Hematopoietic multipotent progenitor cell treated with erythropoietin and hydrocortisone succinate and interleukin-3 and kit ligand, for 15 days (in vitro differentiated cells): Measurements from ENCODE around the gene ITPR2.

Experiments used
- DNase-seq: peaks from one replicate; pipeline ENCODE4 v3.0.0-alpha.2; 2015; ENCODE audit warnings: low spot score

The ITPR2 gene

DNA sequence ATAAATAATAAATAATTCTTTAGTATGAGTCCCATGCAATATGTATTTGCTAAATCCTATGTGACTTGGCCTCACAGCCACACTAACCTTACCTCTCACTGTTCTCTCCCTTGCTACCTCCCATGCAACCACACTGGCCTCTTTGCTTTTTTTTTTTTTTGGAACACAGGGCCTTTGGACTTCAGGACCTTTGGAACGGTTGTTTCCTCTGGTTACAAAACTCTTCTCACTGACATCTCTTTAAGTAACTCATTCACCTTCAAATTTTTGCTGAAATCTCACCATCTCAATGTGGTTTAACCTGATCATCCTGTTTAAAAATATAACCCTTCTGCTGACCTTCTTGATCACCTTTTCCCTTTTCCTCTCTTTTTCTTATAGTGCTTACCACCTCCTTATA is 443.7 kb downstream of the ITPR2 start:
- DNase-seq = no peak

DNA sequence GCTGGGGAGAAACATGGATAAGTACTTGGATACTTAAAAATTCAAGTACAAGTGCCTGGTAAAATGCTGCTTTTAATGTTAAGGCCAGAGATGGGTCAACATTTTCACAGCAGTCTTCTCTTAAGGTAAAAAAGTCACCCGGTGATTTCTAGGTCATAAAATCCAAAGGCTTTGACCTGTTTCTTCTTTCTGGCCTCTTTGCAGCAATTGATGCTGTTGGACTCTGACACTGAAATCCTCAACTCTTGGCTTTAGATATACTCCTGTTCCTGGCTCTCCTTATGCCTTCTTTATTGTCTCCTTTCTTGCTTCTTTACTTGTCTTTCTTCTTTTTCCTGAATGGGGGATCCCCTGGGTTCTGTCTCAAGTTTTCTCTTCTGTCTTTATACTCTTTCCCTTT is 448.5 kb downstream of the ITPR2 start:
- DNase-seq = no peak

DNA sequence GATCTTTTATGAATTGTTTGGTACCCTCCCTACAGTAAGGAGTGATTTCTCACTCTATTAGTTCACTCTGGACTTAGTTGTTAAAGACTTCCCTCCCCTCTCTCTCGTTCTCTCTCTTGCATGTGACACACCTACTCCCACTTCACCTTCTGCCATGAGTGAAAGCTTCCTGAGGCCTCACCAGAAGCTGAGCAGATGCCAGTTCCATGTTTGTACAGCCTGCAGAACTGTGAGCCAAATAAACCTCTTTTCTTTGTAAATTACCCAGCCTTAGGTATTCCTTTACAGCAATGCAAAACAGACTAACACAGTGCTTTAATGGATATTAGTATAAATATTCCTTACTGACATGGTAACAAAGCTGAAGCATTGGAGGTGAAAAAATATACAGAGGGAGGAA is 450.0 kb downstream of the ITPR2 start:
- DNase-seq = no peak

DNA sequence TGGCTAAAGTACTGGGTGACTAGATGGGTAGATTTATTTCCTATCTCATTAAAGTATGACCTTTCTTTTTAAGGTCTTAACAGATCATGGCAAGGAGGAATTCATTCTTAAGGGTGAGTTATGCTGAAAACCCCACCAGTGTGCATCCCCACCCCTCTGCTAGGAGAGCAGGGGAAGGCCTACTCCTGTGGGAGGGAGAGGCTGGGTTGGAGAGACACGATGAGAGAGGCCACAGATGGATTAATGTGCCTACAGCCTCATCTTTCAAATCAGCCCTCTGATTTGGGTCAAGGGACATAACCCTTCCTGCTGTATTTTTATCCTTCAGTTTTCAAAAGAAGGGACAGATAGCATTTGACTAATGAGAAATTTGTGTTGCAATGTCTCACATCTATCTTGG is 452.1 kb downstream of the ITPR2 start:
- DNase-seq = no peak

DNA sequence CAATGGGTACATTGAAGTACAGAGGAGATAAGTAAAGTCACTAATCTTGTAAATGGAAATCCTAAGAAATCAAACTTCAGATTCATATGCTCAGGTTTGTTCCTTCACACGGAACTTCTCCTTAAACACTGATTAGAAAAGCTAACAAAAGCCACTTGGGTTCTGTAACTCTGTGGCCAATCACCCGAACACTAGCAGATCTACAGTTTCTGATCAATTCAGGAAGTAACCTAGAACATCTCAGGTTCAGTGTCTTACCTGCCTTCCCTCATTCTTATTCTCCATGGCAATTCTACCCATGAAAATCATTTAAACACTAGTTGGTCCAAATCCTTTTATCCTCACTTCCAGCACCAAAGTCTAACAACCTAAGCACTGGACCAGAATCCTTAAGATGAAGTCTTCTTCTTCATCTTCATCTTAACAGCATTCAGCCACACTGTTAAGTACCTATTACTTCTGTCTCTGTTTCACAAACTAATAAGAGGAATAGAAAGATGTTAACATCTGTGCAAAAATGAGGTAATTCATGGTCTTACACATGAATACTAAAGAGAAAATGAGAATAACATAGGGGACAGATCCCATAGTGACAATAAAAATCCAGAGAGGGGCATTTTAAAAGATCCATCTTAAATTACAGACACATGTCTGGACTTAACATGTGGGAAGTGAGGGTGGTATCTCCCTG is 453.1 kb downstream of the ITPR2 start:
- no peak for DNase-seq

DNA sequence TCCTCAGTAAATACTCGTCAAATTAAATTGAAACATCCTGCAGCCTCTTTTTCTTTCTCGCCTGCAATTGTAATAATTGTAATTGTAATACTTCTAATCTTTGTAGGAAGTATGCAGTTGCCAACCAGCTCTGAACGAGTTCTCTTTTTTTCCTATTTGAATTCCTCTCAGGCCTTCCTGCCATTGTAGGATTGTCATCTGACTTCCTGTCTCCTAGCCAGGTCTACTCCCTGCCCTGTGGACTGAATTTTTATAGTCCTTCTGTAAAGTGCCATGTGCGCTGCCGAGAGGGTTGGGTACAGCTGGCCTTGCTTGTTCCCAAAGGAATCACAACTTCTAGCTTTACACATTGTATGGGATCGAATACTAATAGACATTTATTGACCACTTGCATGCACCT is 454.3 kb downstream of the ITPR2 start:
- no peak for DNase-seq

DNA sequence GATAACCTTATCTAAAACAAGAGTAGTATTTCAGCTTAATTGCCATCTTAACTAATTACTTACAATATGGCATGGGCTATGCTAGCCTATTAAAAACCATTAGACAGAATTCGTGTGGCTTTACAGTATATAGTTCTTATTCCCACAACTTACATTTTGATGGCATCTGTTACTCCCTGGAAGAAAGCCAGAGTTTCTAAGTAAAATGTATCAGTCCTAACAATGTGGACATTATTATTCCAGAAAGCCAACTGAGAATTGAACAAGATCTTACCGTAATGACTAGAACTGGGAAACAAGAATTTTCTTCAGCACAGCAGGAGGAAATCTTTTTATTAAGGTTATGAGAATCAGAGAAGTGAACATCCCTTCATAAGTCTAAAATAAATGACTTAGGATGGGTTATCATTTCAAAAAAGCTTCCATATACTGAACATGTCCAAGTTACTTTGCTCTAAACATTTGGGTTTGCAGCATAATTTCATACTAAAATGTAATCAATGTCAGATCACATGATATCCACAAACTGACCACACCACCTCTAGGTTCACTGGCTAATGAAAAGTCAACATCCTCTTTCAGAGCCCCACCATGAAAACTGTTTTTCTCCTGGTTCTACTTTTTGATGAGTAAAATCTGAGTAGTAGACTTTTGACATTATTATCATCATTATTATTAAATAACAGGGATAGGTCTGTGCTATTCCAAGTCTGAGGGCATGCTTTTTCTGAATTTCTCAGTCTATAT is 457.9 kb downstream of the ITPR2 start:
- no peak for DNase-seq

DNA sequence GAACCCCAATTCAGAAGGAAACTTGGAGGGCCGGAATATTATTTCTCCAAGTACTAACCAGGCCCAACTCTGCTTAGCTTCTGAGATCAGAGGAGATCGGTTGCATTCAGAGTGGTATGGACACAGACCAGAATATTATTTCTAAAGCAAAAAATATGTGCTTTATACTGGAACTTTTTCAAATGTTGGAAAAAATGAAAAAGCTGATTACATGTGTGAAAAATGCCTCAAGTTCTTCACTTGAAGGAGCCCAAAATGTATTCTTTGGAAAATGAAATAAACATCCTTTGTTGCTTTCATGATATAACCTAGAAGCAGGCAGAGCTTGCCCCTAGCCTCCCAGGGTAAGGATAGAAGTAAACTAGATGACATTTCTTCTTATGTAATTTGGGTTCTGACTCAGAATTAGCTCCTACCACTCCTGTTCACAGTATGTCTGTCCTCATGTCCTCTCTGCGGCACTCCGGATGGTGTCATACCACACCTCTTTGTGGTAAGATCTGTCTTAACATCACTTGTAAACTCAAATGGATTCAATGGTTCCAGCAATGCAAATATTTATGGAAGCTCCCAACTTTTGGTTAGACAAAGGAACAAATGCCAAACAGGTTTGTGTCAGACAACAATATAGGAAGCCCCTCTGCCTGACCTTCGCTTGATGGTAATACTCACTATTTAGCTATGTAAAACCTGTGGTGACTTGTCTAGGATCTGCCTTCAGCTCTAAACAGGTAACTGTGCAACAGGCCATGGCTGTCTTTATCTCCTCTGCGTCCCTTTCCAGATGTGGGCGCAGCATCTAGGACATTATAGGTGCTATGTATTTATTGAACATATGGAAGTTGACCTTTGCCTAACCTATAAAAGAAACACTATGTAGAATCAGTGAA is 459.1 kb downstream of the ITPR2 start:
- no peak for DNase-seq

DNA sequence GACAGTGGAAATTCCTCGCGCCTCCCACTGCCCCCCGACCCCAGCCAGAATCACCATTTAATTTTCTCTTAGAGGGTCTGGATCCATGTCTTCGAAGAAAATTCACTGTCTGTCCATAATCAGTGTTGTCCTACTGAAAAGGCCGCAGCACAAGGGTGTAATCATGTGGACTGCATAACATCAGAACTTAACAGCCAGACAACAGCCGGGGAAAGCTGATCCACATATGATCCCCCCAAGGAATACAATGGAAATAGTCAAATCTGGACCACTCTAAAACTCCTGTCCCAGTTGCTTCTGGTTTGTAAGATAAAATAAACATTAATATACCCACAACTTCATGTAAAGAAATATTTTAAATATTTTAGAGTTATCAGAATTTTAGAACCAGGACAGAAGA is 460.1 kb downstream of the ITPR2 start:
- DNase-seq = no peak

DNA sequence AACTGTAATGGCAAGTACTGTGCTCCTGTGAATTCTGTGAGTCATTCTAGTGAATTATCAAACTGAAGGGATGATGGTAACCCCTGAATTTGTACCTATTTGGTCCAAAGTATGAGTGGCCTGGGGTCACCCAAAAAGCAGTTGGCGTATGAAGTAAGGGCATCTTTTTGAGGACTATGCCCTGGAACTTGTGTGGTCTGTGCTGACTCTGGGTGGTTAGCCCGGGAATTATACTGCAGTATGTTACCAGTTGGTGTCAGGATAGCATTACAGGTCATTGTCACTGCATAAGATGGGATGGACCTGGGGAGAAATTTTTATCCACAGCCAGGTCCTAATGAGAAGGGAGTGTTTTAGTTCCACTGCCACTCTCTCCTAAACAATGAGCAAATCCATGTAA is 462.9 kb downstream of the ITPR2 start:
- no peak for DNase-seq

DNA sequence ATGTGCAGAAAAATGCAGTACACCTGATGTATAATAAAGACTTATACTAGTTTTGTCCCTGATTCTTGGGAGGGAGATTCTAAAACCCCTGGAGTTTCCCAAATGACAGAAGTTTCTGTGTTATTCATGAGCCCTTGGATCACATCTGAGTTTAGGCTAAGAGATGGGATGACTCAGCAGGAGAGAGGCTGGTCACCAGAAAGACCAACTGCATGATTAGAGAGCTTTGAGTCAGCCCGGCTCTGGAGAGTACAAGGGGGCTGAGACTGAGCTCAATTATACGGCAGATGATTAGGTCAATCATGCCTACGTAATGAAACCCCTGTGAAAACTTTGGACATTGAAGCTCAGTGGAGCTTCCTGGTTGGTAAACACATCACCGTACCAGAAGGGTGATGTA is 463.4 kb downstream of the ITPR2 start:
- no peak for DNase-seq

DNA sequence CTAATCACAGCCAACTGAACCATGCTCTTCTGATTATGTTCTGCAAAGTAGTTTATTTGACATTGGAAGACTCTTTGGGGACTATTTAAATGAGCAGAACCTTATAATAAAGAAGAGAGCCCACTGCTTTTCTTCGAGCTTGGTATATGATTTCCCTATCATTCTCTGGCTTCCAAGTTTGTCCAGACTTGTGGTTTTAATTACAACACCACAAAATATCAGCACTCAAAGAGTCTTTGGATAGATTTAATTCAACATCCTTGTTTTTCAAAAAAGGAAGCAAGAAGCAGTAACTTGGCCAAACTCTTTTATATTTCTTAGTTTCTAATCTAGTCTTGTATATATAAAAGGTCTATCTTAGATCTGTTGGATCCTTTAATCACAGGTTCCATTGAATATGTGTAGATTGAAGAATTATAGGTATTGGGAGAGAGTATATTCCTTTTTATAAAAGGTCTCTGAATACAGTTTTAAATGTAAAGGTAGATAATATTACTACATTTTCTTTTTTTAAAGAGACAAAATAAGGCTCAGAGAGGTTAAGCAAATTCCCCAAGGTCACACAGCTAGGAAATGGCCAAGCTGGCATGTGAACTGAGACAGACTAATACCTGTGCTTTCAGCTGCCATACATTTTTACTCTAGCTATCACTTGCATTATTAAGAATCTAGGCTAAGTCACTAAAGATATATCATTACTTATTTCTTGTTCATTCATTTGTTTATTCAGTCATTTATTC is 464.8 kb downstream of the ITPR2 start:
- DNase-seq = no peak

DNA sequence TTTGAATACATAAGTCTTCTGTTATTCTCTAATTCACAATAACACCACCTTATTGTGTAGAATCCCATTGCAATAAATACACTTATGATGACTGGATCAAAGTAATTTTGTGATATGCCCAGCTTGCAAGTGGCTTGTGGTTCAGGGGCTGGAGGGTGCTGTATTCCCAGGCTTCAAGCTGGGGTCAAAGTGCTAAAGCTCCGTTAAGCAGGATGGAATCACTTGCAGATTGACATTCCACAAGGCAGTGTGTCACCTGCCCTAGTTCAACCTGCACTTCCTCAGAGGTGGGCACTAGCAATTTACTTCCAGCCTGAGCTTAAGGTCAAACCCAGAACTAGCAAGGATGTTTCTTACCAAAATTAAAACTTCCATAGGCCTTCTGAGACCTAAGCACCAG is 471.0 kb downstream of the ITPR2 start:
- DNase-seq = no peak

DNA sequence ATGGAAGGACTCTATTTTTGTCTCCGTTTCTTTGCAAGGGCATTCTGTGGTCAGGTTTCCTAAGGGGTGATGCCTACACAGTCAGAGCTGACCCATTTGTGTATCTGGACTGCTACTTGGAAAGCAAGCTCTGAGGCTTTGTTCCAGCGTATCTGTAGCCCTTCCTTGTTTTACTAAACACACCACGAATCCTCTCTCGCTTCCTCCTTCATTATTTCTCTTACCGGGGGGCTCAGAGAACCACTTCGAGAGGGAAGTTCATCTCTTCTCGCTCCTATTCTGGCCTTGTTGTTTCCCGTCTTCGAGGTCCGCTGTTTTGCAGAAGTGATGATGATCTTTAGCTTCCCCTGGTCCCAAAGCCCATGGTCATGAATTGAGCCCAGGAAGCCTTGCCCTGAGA is 472.9 kb downstream of the ITPR2 start:
- no peak for DNase-seq

DNA sequence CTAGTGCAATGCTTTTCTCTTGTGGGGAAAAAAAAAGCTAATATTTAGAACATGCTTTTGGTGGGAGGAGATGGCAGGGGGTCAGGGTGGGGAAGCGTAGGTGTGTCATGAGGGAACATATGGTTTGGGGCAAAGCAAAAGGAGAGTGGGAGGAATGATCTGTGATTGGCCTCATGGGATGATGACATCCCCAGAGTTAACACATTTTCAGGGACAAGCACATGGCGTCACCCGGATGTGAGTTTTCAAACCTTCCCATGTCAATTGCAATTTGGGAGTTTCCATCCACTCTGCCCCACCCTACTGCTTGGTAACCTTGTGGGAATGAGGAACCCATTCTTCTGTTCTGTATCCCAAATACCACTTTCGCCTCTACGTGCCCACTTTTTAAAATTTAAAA is 473.4 kb downstream of the ITPR2 start:
- DNase-seq = no peak

DNA sequence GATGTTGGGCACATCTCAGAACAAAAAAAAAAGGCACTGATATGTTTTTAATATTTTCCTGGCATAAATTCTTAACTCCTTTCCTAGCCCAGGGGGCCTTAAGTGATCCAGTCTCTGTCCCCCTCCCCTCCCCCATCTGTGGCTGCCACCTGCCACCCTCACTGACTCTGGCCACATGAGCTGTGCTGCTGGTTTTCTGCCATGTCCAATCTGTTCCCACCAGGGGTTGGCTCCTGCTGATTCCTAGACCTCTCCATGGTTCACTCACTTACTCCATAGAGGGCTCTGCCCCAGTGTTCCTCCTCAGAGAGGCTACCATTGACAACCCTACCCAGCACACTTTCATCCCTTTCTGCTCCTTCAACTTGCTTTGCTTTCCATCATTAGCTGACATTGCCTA is 474.3 kb downstream of the ITPR2 start:
- no peak for DNase-seq

DNA sequence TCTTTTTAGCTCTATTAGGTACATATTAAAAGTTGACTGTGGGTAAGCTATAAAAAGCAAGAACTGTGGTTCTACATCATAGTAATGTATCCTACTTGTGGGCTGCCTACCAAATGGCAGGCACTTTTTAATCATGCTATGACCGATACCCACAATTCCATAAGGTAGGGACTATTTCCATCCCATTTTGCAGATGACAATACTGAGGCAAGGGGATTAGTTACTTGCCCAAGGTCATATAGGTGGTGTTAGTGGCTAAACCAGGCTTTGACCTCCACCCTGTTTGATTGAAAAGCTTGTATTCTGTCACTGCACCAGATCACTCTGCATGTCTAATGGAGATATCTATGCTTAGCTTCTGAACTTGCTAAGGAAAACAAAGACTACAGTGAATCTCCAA is 485.7 kb downstream of the ITPR2 start:
- DNase-seq = no peak

DNA sequence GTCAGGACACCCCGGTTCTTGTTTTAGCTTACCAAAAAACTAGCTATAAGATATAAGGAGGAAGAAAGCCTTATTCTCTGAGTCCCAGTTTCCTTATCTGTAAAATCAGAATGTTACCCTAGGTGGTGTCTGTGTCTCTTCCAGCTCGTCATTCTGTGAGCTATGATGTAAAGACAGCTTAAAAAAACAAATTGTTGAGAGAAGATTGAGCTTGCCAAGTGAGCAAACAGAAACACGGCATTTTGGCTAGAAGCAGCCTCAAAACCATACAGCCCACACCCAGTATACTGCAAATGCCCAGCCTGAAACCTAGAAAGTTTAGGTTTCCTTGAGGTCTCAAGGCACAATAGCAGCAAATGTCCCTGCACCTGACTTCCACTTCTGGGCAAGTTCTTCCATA is 486.3 kb downstream of the ITPR2 start:
- no peak for DNase-seq

DNA sequence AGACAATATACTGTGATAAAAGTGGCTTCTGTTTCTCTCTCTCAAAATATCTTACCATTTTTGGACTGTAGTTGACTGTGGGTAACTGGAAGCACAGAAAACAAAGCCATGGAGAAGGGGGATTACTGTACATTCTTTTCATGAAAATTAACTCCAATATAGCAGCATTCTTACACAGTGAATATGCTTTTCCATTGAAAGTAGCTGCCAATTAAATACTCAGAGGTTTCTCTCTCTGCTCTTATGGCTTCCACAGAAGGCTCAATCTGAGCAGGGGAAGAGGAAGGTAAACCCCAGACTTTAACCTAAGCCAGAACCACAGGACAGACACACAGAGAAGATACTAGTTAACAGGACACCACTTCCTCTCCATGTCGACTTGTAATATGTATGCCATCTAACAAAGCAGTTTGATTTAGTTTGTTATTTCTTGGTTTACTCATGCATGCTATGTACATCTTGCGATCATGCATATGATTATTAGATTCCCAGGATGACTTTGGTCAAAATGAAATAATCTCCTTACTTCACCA is 487.5 kb downstream of the ITPR2 start:
- DNase-seq = no peak

DNA sequence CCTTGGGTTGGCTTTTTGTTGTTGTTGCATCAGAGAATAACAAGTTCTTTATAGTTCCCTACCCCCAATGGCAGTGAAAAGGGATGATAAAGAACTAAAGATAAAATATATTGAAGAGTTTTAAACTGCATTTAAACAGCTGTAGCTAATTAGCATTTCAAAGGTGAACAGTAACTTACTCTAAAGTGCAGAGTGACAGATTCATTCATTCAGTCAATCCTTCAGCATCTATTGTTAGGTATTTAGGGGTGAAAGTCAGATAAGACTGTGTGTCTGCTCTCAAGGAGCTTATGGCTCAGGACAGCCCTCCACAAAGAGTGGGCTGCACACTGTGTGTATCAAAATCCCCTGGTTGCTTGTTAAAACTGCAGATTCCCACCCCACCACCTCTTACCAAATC is 491.5 kb downstream of the ITPR2 start:
- DNase-seq = no peak

DNA sequence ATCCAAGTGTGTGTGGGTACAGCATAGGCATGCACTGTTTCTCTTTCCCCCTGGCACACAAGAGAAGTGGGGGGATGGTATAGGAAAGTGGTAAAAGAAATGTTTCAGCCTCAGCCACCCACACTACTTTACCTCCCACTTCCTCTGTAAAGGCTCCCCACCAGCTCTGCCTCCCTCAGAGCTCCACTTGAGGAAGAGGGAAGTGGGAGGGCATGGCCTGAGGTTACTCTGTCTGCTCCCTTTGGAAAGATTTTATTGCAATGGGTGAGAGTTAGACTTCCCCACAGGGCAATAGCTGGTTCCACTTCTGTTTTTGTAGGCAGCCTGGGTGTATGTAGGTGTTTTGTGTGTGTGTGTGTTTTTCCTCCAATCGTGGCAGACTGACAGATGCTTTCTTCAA is 492.3 kb downstream of the ITPR2 start:
- DNase-seq = no peak

DNA sequence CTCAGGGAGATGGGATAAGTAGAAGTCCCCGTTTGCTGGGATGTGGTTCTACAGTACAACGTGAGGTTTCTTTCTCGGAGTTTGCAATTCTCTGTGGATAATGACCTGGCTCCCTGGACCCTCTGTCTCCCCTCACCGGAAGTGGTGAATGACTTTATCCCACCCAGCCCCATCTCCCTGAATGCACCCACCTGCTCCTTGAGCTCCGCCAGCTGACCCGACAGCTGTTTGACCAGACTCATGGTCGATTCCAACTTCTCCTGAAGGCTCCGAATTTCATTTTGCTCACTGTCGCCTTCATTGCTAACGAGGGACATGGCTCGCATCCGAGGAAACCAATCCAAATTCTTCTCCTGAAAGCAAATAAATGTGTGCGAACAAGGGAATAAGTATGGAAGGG is 493.0 kb downstream of the ITPR2 start:
- no peak for DNase-seq
